Dendritic cell treated with granulocyte-macrophage colony-stimulating factor and Interleukin-4, amounts not matched to agents 40 ng/mL and 50 ng/mL, for 4 days (primary cell): Measurements from ENCODE around the gene KDM5B.

Source experiments
- H3K27ac Mint-ChIP-seq: one replicate; pipeline ENCODE4 v1.8.0; 2022; ENCODE audit warnings: mild to moderate bottlenecking, mixed read lengths
- H3K27me3 Mint-ChIP-seq: one replicate; pipeline ENCODE4 v1.8.0; 2022; ENCODE audit warnings: mild to moderate bottlenecking, mixed read lengths
- H3K36me3 Mint-ChIP-seq: one replicate; pipeline ENCODE4 v1.8.0; 2022; ENCODE audit warnings: low read depth, mixed read lengths
- H3K4me1 Mint-ChIP-seq: one replicate; pipeline ENCODE4 v1.8.0; 2022; ENCODE audit warnings: low read depth, mixed read lengths
- H3K4me3 Mint-ChIP-seq: one replicate; pipeline ENCODE4 v1.8.0; 2022; ENCODE audit warnings: mild to moderate bottlenecking, moderate library complexity, mixed read lengths
- H3K9me3 Mint-ChIP-seq: one replicate; pipeline ENCODE4 v1.8.0; 2022; ENCODE audit warnings: mixed read lengths
- intact Hi-C: fragments of 100-400 bp; cut with micrococcal nuclease; formaldehyde crosslinking; loops from one replicate; pipeline ENCODE4 v1.15.0; 2022

The KDM5B gene

GRCh38 chr1:202791077-202791747 is 17.0 kb downstream of the KDM5B start:
- H3K9me3 Mint-ChIP-seq: no peaks in the 10 kb centered on the region
- no peaks in the 10 kb centered on the region for H3K27me3 Mint-ChIP-seq
- intact Hi-C loops: no loop called here
- no peak overlapping the region for H3K4me3 Mint-ChIP-seq
- H3K36me3 Mint-ChIP-seq: no peaks in the 10 kb centered on the region
- H3K27ac Mint-ChIP-seq: no peak overlapping the region
- H3K4me1 Mint-ChIP-seq: peaks cover 10% of the 10 kb centered on the region

GRCh38 chr1:202788800-202789199 is 19.4 kb downstream of the KDM5B start:
- Mint-ChIP-seq H3K36me3 (no peaks in the 10 kb centered on the region), H3K4me3 (no peak overlapping the region), H3K27ac (no peak overlapping the region), H3K9me3 (no peaks in the 10 kb centered on the region), H3K4me1 (peaks cover 6% of the 10 kb centered on the region), H3K27me3 (no peaks in the 10 kb centered on the region)
- intact Hi-C loops: no loop called here

- no peaks in the 10 kb centered on the region for H3K27me3 Mint-ChIP-seq
- H3K27ac Mint-ChIP-seq: no peak overlapping the region
- intact Hi-C loops: no loop called here
- H3K4me1 Mint-ChIP-seq: peaks cover 12% of the 10 kb centered on the region
- H3K36me3 Mint-ChIP-seq: no peaks in the 10 kb centered on the region
- no peak overlapping the region for H3K4me3 Mint-ChIP-seq
- no peaks in the 10 kb centered on the region for H3K9me3 Mint-ChIP-seq
These were observed 21.4 kb downstream of the KDM5B start for GRCh38 chr1:202786804-202787203.

- peaks cover 6% of the 10 kb centered on the region for H3K4me1 Mint-ChIP-seq
- H3K27me3 Mint-ChIP-seq: no peaks in the 10 kb centered on the region
- intact Hi-C loops: no loop called here
- peaks cover 12% of the 10 kb centered on the region for H3K36me3 Mint-ChIP-seq
- no peak overlapping the region for H3K4me3 Mint-ChIP-seq
- H3K27ac Mint-ChIP-seq: no peak overlapping the region
- no peaks in the 10 kb centered on the region for H3K9me3 Mint-ChIP-seq
These were observed 27.0 kb downstream of the KDM5B start for GRCh38 chr1:202781180-202781579.

GRCh38 chr1:202770135-202770534 is 38.1 kb downstream of the KDM5B start:
- intact Hi-C loops: no loop called here
- peaks cover 62% of the 10 kb centered on the region for H3K36me3 Mint-ChIP-seq
- no peaks in the 10 kb centered on the region for H3K4me1 Mint-ChIP-seq
- no peak overlapping the region for H3K4me3 Mint-ChIP-seq
- no peaks in the 10 kb centered on the region for H3K9me3 Mint-ChIP-seq
- H3K27ac Mint-ChIP-seq: no peak overlapping the region
- no peaks in the 10 kb centered on the region for H3K27me3 Mint-ChIP-seq

GRCh38 chr1:202765721-202766120 is 42.5 kb downstream of the KDM5B start:
- H3K4me3 Mint-ChIP-seq: no peak overlapping the region
- H3K27me3 Mint-ChIP-seq: no peaks in the 10 kb centered on the region
- peaks cover 10% of the 10 kb centered on the region for H3K4me1 Mint-ChIP-seq
- no peak overlapping the region for H3K27ac Mint-ChIP-seq
- intact Hi-C loops: no loop called here
- no peaks in the 10 kb centered on the region for H3K9me3 Mint-ChIP-seq
- H3K36me3 Mint-ChIP-seq: peaks cover 57% of the 10 kb centered on the region

GRCh38 chr1:202762019-202762418 is 46.2 kb downstream of the KDM5B start:
- H3K27ac Mint-ChIP-seq: no peak overlapping the region
- intact Hi-C loops: no loop called here
- no peaks in the 10 kb centered on the region for H3K27me3 Mint-ChIP-seq
- H3K36me3 Mint-ChIP-seq: peaks cover 68% of the 10 kb centered on the region
- H3K4me1 Mint-ChIP-seq: peaks cover 10% of the 10 kb centered on the region
- no peaks in the 10 kb centered on the region for H3K9me3 Mint-ChIP-seq
- no peak overlapping the region for H3K4me3 Mint-ChIP-seq

- intact Hi-C loops: no loop called here
- Mint-ChIP-seq H3K27me3 (no peaks in the 10 kb centered on the region), H3K27ac (no peak overlapping the region), H3K4me1 (peaks cover 10% of the 10 kb centered on the region), H3K36me3 (peaks cover 68% of the 10 kb centered on the region), H3K4me3 (no peak overlapping the region), H3K9me3 (no peaks in the 10 kb centered on the region)
These were observed 47.6 kb downstream of the KDM5B start for GRCh38 chr1:202760589-202760988.

- Mint-ChIP-seq H3K27ac (no peak overlapping the region), H3K4me3 (no peak overlapping the region), H3K27me3 (no peaks in the 10 kb centered on the region), H3K4me1 (peaks cover 10% of the 10 kb centered on the region), H3K36me3 (peaks cover 76% of the 10 kb centered on the region), H3K9me3 (no peaks in the 10 kb centered on the region)
- intact Hi-C loops: loop anchor here (10.0 kb wide), 1 partner anchor 238 kb away; no protein-coding TSS in a partner anchor
These were observed 51.8 kb downstream of the KDM5B start for GRCh38 chr1:202756391-202756790.

GRCh38 chr1:202754293-202754692 is 53.9 kb downstream of the KDM5B start:
- intact Hi-C loops: loop anchor here (5.0 to 10.0 kb wide), 2 partner anchors 98 to 241 kb away; no protein-coding TSS in a partner anchor
- Mint-ChIP-seq H3K4me1 (peaks cover 11% of the 10 kb centered on the region), H3K36me3 (peaks cover 74% of the 10 kb centered on the region), H3K4me3 (no peak overlapping the region), H3K27ac (no peak overlapping the region), H3K9me3 (no peaks in the 10 kb centered on the region), H3K27me3 (no peaks in the 10 kb centered on the region)

- intact Hi-C loops: loop anchor here (5.0 to 10.0 kb wide), 2 partner anchors 100 to 242 kb away; no protein-coding TSS in a partner anchor
- Mint-ChIP-seq H3K4me1 (peaks cover 11% of the 10 kb centered on the region), H3K9me3 (no peaks in the 10 kb centered on the region), H3K27ac (no peak overlapping the region), H3K4me3 (no peak overlapping the region), H3K36me3 (peaks cover 84% of the 10 kb centered on the region), H3K27me3 (no peaks in the 10 kb centered on the region)
These were observed 55.4 kb downstream of the KDM5B start for GRCh38 chr1:202752774-202753173.

- Mint-ChIP-seq H3K36me3 (peaks cover 75% of the 10 kb centered on the region), H3K4me3 (no peak overlapping the region), H3K27ac (no peak overlapping the region)
These were observed 57.5 kb downstream of the KDM5B start for GRCh38 chr1:202750761-202751160.

GRCh38 chr1:202750024-202750423 is 58.2 kb downstream of the KDM5B start:
- H3K4me1 Mint-ChIP-seq: peaks cover 11% of the 10 kb centered on the region
- H3K27ac Mint-ChIP-seq: no peak overlapping the region
- H3K36me3 Mint-ChIP-seq: peaks cover 75% of the 10 kb centered on the region
- H3K27me3 Mint-ChIP-seq: no peaks in the 10 kb centered on the region
- H3K9me3 Mint-ChIP-seq: no peaks in the 10 kb centered on the region
- intact Hi-C loops: loop anchor here (5.0 to 10.0 kb wide), 2 partner anchors 102 to 245 kb away; no protein-coding TSS in a partner anchor
- H3K4me3 Mint-ChIP-seq: no peak overlapping the region

More at GRCh38 chr1:202750761-202751160, 57.5 kb downstream of the KDM5B start:
- no peaks in the 10 kb centered on the region for H3K9me3 Mint-ChIP-seq
- H3K27me3 Mint-ChIP-seq: no peaks in the 10 kb centered on the region
- peaks cover 11% of the 10 kb centered on the region for H3K4me1 Mint-ChIP-seq
- intact Hi-C loops: loop anchor here (5.0 to 10.0 kb wide), 2 partner anchors 102 to 244 kb away; no protein-coding TSS in a partner anchor

GRCh38 chr1:202745323-202745888 is 62.8 kb downstream of the KDM5B start:
- Mint-ChIP-seq H3K27ac (no peak overlapping the region), H3K9me3 (no peaks in the 10 kb centered on the region), H3K4me3 (no peak overlapping the region), H3K36me3 (peaks cover 85% of the 10 kb centered on the region), H3K4me1 (no peaks in the 10 kb centered on the region), H3K27me3 (no peaks in the 10 kb centered on the region)
- intact Hi-C loops: no loop called here
